ENCODE measurements around the gene KRT4. TPM values are rescaled to one million over a fixed set of nuclear protein-coding genes. Genes with fewer than 3 reads are reported as not detected.
"Not testable (repeated sequence)": the region's sequence is repeated elsewhere in the genome, so short reads cannot be mapped to it uniquely, and the experiment has no call there.

Gene KRT4
- total RNA-seq, 1 experiment from 2014 or later: 5.2 TPM

DNA sequence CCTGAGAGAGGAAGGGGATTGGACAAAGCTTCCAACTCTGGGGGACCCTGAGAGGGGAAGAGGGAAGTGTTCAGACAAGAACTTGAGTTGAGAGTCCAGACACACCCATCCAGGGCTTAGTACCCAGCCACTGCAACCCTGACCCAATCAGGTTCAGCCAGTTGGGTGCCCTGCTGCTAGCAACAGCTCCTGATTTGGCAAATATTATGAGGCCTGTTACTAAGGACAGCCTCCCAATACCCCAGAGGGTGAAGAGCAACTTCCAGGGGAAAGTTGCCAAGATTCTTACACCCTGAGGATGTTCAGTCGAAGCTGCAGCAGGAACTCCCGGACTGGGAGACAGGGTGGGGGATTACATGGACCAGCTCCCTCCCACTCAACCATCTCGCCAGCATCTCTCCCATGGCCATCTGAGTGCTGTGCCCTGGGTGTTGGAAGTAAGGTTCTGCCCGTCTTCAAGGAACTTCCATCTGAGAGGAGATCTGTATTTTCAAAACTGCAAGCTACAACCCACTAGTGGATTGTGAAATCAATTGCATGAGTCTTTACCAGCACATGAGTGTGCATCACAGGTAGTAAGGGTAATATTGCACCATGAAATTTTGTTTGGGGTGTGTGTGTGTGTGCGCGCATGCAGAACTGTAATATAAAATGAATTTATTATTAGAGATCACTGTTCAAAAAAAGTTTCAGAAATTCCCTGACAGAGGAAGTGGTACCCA, 46.3 kb upstream of the KRT4 start:
- no peak overlapping the region for H3K4me3 ChIP-seq (ENCODE audit: low read depth, low read length)
- no peaks in the 10 kb centered on the region for H3K9me3 ChIP-seq
- Mint-ChIP-seq H3K36me3 (ENCODE audit: insufficient read depth, unreplicated experiment) (no peaks in the 10 kb centered on the region), H3K4me3 (ENCODE audit: unreplicated experiment) (no peak overlapping the region), H3K4me1 (ENCODE audit: low read depth, unreplicated experiment) (no peaks in the 10 kb centered on the region), H3K9me3 (ENCODE audit: unreplicated experiment) (no peaks in the 10 kb centered on the region), H3K27ac (ENCODE audit: unreplicated experiment) (no peak overlapping the region), H3K27me3 (ENCODE audit: insufficient read depth, unreplicated experiment) (no peaks in the 10 kb centered on the region)
- ChIA-PET CTCF (interaction anchor here (0.6 kb wide), 1 partner anchor 386 kb away, joined by 4 read pairs; no protein-coding TSS in a partner anchor), POLR2A (no interaction called here)
- TF ChIP-seq, protein P1, sequence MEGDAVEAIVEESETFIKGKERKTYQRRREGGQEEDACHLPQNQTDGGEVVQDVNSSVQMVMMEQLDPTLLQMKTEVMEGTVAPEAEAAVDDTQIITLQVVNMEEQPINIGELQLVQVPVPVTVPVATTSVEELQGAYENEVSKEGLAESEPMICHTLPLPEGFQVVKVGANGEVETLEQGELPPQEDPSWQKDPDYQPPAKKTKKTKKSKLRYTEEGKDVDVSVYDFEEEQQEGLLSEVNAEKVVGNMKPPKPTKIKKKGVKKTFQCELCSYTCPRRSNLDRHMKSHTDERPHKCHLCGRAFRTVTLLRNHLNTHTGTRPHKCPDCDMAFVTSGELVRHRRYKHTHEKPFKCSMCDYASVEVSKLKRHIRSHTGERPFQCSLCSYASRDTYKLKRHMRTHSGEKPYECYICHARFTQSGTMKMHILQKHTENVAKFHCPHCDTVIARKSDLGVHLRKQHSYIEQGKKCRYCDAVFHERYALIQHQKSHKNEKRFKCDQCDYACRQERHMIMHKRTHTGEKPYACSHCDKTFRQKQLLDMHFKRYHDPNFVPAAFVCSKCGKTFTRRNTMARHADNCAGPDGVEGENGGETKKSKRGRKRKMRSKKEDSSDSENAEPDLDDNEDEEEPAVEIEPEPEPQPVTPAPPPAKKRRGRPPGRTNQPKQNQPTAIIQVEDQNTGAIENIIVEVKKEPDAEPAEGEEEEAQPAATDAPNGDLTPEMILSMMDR (IDR thresholded peaks at IDR 0.05; ENCODE audit: insufficient read depth in 1 of 2, low read depth in 1 of 2, low read length in 1 of 2, severe bottlenecking in 1 of 2, unreplicated experiment in 1 of 2): no peak
- BruUV-seq (replicated peaks): no TSS peak
- intact Hi-C loops (cut with micrococcal nuclease; ENCODE audit: unreplicated experiment): no loop called here
- no peaks in the 10 kb centered on the region for H3K27me3 ChIP-seq (replicated peaks; ENCODE audit: control insufficient read depth, insufficient read depth, low read length)
- no peaks in the 10 kb centered on the region for H3K4me1 ChIP-seq
- H3K36me3 ChIP-seq (ENCODE audit: control insufficient read depth, insufficient read depth, low read length): no peaks in the 10 kb centered on the region
- peak in 1 of 2 experiments; percentile 42 for DNase-seq

DNA sequence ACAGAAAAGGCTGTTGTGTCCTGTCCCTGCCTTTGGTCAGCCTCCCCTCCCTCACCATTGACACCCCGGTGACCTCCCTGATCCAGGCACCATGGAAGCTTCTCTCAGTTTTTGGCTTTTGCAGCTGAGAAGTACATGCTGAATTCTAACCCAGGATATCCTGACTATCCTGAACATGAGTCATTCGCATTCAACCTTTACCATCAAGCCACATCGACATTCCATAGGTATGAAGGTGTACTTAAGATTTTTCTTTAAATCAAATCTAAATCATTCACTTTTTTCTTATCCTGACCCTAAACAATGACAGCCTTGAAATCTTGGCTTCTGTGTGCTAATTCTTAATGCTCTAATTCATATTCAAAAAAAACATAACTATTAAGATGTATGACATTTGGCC, 43.6 kb upstream of the KRT4 start:
- H3K4me1 Mint-ChIP-seq (ENCODE audit: low read depth, unreplicated experiment): no peaks in the 10 kb centered on the region
- no peak overlapping the region for H3K4me3 ChIP-seq (ENCODE audit: low read depth, low read length)
- no peaks in the 10 kb centered on the region for H3K4me1 ChIP-seq
- H3K27ac Mint-ChIP-seq (ENCODE audit: unreplicated experiment): no peak overlapping the region
- H3K36me3 Mint-ChIP-seq (ENCODE audit: insufficient read depth, unreplicated experiment): no peaks in the 10 kb centered on the region
- H3K36me3 ChIP-seq (ENCODE audit: control insufficient read depth, insufficient read depth, low read length): no peaks in the 10 kb centered on the region
- no peaks in the 10 kb centered on the region for H3K9me3 ChIP-seq
- intact Hi-C loops (cut with micrococcal nuclease; ENCODE audit: unreplicated experiment): no loop called here
- TF ChIP-seq, protein P1 (IDR thresholded peaks at IDR 0.05; ENCODE audit: insufficient read depth in 1 of 2, low read depth in 1 of 2, low read length in 1 of 2, severe bottlenecking in 1 of 2, unreplicated experiment in 1 of 2): no peak
- no peaks in the 10 kb centered on the region for H3K9me3 Mint-ChIP-seq (ENCODE audit: unreplicated experiment)
- CTCF ChIA-PET: no interaction called here
- H3K4me3 Mint-ChIP-seq (ENCODE audit: unreplicated experiment): no peak overlapping the region
- POLR2A ChIA-PET: no interaction called here
- DNase-seq: no peak
- H3K27me3 Mint-ChIP-seq (ENCODE audit: insufficient read depth, unreplicated experiment): peaks cover 3% of the 10 kb centered on the region
- no TSS peak for BruUV-seq (replicated peaks)
- H3K27me3 ChIP-seq (replicated peaks; ENCODE audit: control insufficient read depth, insufficient read depth, low read length): no peaks in the 10 kb centered on the region

DNA sequence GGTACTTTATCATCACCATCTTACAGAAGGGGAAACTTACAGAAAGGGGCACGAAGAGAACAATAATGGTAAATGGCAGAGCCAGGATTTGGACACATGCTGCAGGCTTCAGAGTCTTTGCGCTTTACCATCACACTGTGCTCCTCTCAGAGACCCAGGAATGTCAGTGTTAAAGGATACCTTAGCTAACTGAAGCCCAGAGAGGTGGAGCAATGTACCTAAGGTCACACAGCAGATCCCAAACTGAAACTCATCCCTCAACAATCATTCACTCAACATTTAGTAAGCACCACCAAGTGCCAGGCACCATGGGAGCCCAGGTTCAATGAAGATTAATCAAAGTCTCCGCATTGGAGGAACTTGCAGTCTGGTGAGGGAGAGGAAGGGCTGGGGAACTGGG, 42.9 kb upstream of the KRT4 start:
- no peak for DNase-seq
- ChIA-PET CTCF (no interaction called here), POLR2A (no interaction called here)
- BruUV-seq (replicated peaks): no TSS peak
- no peaks in the 10 kb centered on the region for H3K9me3 Mint-ChIP-seq (ENCODE audit: unreplicated experiment)
- no peaks in the 10 kb centered on the region for H3K36me3 Mint-ChIP-seq (ENCODE audit: insufficient read depth, unreplicated experiment)
- H3K4me1 ChIP-seq: no peaks in the 10 kb centered on the region
- no peaks in the 10 kb centered on the region for H3K27me3 ChIP-seq (replicated peaks; ENCODE audit: control insufficient read depth, insufficient read depth, low read length)
- TF ChIP-seq, protein P1 (IDR thresholded peaks at IDR 0.05; ENCODE audit: insufficient read depth in 1 of 2, low read depth in 1 of 2, low read length in 1 of 2, severe bottlenecking in 1 of 2, unreplicated experiment in 1 of 2): no peak
- H3K36me3 ChIP-seq (ENCODE audit: control insufficient read depth, insufficient read depth, low read length): no peaks in the 10 kb centered on the region
- H3K4me3 ChIP-seq (ENCODE audit: low read depth, low read length): no peak overlapping the region
- H3K4me1 Mint-ChIP-seq (ENCODE audit: low read depth, unreplicated experiment): no peaks in the 10 kb centered on the region
- no peaks in the 10 kb centered on the region for H3K9me3 ChIP-seq
- intact Hi-C loops (cut with micrococcal nuclease; ENCODE audit: unreplicated experiment): no loop called here
- H3K27me3 Mint-ChIP-seq (ENCODE audit: insufficient read depth, unreplicated experiment): peaks cover 3% of the 10 kb centered on the region
- H3K4me3 Mint-ChIP-seq (ENCODE audit: unreplicated experiment): no peak overlapping the region
- H3K27ac Mint-ChIP-seq (ENCODE audit: unreplicated experiment): no peak overlapping the region

DNA sequence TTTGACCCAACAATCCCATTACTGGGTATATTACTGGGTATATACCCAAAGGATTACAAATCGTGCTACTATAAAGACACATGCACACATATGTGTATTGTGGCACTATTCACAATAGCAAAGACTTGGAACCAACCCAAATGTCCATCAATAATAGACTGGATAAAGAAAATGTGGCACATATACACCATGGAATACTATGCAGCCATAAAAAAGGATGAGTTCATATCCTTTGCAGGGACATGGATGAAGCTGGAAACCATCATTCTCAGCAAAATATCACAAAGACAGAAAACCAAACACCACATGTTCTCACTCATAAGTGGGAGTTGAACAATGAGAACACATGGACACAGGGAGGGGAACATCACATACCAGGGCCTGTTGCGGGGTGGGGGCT, 42.2 kb upstream of the KRT4 start:
- H3K9me3 ChIP-seq; H3K4me3 ChIP-seq (ENCODE audit: low read depth, low read length); BruUV-seq (replicated peaks); H3K27me3 ChIP-seq (replicated peaks; ENCODE audit: control insufficient read depth, insufficient read depth, low read length); H3K4me1 Mint-ChIP-seq (ENCODE audit: low read depth, unreplicated experiment); H3K27ac Mint-ChIP-seq (ENCODE audit: unreplicated experiment); H3K4me3 Mint-ChIP-seq (ENCODE audit: unreplicated experiment); H3K36me3 Mint-ChIP-seq (ENCODE audit: insufficient read depth, unreplicated experiment); H3K9me3 Mint-ChIP-seq (ENCODE audit: unreplicated experiment); H3K27me3 Mint-ChIP-seq (ENCODE audit: insufficient read depth, unreplicated experiment); DNase-seq; H3K4me1 ChIP-seq; POLR2A ChIA-PET; intact Hi-C loops (cut with micrococcal nuclease; ENCODE audit: unreplicated experiment); CTCF ChIA-PET; H3K36me3 ChIP-seq (ENCODE audit: control insufficient read depth, insufficient read depth, low read length): not testable (repeated sequence)
